ENCODE measurements around the gene MAML2. TPM values are rescaled to one million over a fixed set of nuclear protein-coding genes. Genes with fewer than 3 reads are reported as not detected.

Gene MAML2
- total and polyA plus RNA-seq, 7 donors, result 2.8 to 20.7 (median 11.8) TPM

GRCh38 chr11:96074551-96075310 lies 268.3 kb downstream of the MAML2 start:
- no peak for DNase-seq
- no peaks in the 10 kb centered on the region for H3K9me3 ChIP-seq
- H3K36me3 ChIP-seq, result no peaks in the 10 kb centered on the region
- H3K4me3 ChIP-seq, result no peak overlapping the region
- intact Hi-C loops (cut with DNase I), result no loop called here
- TF ChIP-seq EP300 (IDR thresholded peaks at IDR 0.05), result no peak
- TF ChIP-seq, protein P1, sequence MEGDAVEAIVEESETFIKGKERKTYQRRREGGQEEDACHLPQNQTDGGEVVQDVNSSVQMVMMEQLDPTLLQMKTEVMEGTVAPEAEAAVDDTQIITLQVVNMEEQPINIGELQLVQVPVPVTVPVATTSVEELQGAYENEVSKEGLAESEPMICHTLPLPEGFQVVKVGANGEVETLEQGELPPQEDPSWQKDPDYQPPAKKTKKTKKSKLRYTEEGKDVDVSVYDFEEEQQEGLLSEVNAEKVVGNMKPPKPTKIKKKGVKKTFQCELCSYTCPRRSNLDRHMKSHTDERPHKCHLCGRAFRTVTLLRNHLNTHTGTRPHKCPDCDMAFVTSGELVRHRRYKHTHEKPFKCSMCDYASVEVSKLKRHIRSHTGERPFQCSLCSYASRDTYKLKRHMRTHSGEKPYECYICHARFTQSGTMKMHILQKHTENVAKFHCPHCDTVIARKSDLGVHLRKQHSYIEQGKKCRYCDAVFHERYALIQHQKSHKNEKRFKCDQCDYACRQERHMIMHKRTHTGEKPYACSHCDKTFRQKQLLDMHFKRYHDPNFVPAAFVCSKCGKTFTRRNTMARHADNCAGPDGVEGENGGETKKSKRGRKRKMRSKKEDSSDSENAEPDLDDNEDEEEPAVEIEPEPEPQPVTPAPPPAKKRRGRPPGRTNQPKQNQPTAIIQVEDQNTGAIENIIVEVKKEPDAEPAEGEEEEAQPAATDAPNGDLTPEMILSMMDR (IDR thresholded peaks at IDR 0.05), result no peak
- TF ChIP-seq POLR2A (IDR thresholded peaks at IDR 0.05), result no peak
- TF ChIP-seq POLR2AphosphoS5 (IDR thresholded peaks at IDR 0.05), result no peak
- WGBS, 2 donors, result 70 to 79% methylated on average over 11 of the region's 11 CpGs
- no peaks in the 10 kb centered on the region for H3K27me3 ChIP-seq
- H3K4me1 ChIP-seq, result peaks cover 0 to 6% (median 0%) of the 10 kb centered on the region in 4 donors
- no peak overlapping the region for H3K27ac ChIP-seq

GRCh38 chr11:96073536-96073935 lies 269.5 kb downstream of the MAML2 start:
- H3K36me3 ChIP-seq, result no peaks in the 10 kb centered on the region
- H3K4me1 ChIP-seq, result peaks cover 0 to 6% (median 0%) of the 10 kb centered on the region in 4 donors
- no peaks in the 10 kb centered on the region for H3K9me3 ChIP-seq
- no peaks in the 10 kb centered on the region for H3K27me3 ChIP-seq
- no peak for TF ChIP-seq POLR2A (IDR thresholded peaks at IDR 0.05)
- no peak for TF ChIP-seq EP300 (IDR thresholded peaks at IDR 0.05)
- TF ChIP-seq POLR2AphosphoS5 (IDR thresholded peaks at IDR 0.05), result no peak
- TF ChIP-seq, protein P1 (IDR thresholded peaks at IDR 0.05), result no peak
- no peak overlapping the region for H3K4me3 ChIP-seq
- DNase-seq, result no peak
- WGBS, 2 donors, result 20 to 70% methylated on average over 6 of the region's 6 CpGs
- intact Hi-C loops (cut with DNase I), result no loop called here
- H3K27ac ChIP-seq, result no peak overlapping the region

GRCh38 chr11:96072592-96072991 lies 270.4 kb downstream of the MAML2 start:
- no peak for DNase-seq
- H3K4me3 ChIP-seq, result no peak overlapping the region
- no peaks in the 10 kb centered on the region for H3K9me3 ChIP-seq
- peaks cover 0 to 6% (median 0%) of the 10 kb centered on the region in 4 donors for H3K4me1 ChIP-seq
- H3K36me3 ChIP-seq, result no peaks in the 10 kb centered on the region
- WGBS, 2 donors, result 92 to 97% methylated on average over 7 of the region's 7 CpGs
- H3K27ac ChIP-seq, result no peak overlapping the region
- intact Hi-C loops (cut with DNase I), result no loop called here
- no peaks in the 10 kb centered on the region for H3K27me3 ChIP-seq
- TF ChIP-seq, protein P1 (IDR thresholded peaks at IDR 0.05), result no peak
- no peak for TF ChIP-seq EP300 (IDR thresholded peaks at IDR 0.05)
- TF ChIP-seq POLR2AphosphoS5 (IDR thresholded peaks at IDR 0.05), result no peak
- no peak for TF ChIP-seq POLR2A (IDR thresholded peaks at IDR 0.05)

GRCh38 chr11:96070453-96070852 lies 272.5 kb downstream of the MAML2 start:
- Histone ChIP-seq H3K36me3 (no peaks in the 10 kb centered on the region), H3K9me3 (no peaks in the 10 kb centered on the region), H3K4me1 (no peaks in the 10 kb centered on the region), H3K27me3 (no peaks in the 10 kb centered on the region), H3K27ac (no peak overlapping the region), H3K4me3 (no peak overlapping the region)
- no peak for TF ChIP-seq EP300 (IDR thresholded peaks at IDR 0.05)
- no peak for TF ChIP-seq POLR2AphosphoS5 (IDR thresholded peaks at IDR 0.05)
- TF ChIP-seq POLR2A (IDR thresholded peaks at IDR 0.05), result no peak
- TF ChIP-seq, protein P1 (IDR thresholded peaks at IDR 0.05), result no peak
- DNase-seq, result no peak
- intact Hi-C loops (cut with DNase I), result no loop called here
- 84 to 93% methylated on average over 8 of the region's 8 CpGs for WGBS, 2 donors
